GM21576 (cell line): ENCODE results near the gene DZIP1.

Experiments
- ATAC-seq: cut with Tn5 transposase; IDR thresholded peaks from one replicate; pipeline ENCODE4 v1.9.1; 2021; ENCODE audit warnings: mild to moderate bottlenecking, moderate library complexity; ENCODE audit not compliant: unreplicated experiment

DZIP1 gene

GRCh38 chr13:95643571-95643935 is 953 bp downstream of the DZIP1 start:
- ATAC-seq: no peak

- ATAC-seq: no peak
Measured at GRCh38 chr13:95642999-95643398, 1.5 kb downstream of the DZIP1 start.

- no peak for ATAC-seq
Measured at GRCh38 chr13:95642028-95642621, 2.4 kb downstream of the DZIP1 start.

- ATAC-seq: no peak
Measured at GRCh38 chr13:95641291-95642027, 3.0 kb downstream of the DZIP1 start.

- no peak for ATAC-seq
Measured at GRCh38 chr13:95636853-95637252, 7.7 kb downstream of the DZIP1 start.

- no peak for ATAC-seq
Measured at GRCh38 chr13:95630593-95630992, 13.9 kb downstream of the DZIP1 start.

GRCh38 chr13:95629071-95629470 is 15.4 kb downstream of the DZIP1 start:
- no peak for ATAC-seq

- no peak for ATAC-seq
Measured at GRCh38 chr13:95628488-95628887, 16.0 kb downstream of the DZIP1 start.

GRCh38 chr13:95627590-95627989 is 16.9 kb downstream of the DZIP1 start:
- no peak for ATAC-seq

- no peak for ATAC-seq
Measured at GRCh38 chr13:95626768-95627167, 17.7 kb downstream of the DZIP1 start.

GRCh38 chr13:95624020-95624419 is 20.5 kb downstream of the DZIP1 start:
- peak; percentile 72 for ATAC-seq

- ATAC-seq: no peak
Measured at GRCh38 chr13:95623141-95623540, 21.4 kb downstream of the DZIP1 start.

GRCh38 chr13:95620825-95621498 is 23.5 kb downstream of the DZIP1 start:
- ATAC-seq: no peak

- no peak for ATAC-seq
Measured at GRCh38 chr13:95620030-95620824, 24.3 kb downstream of the DZIP1 start.

- no peak for ATAC-seq
Measured at GRCh38 chr13:95615539-95615938, 29.0 kb downstream of the DZIP1 start.

- no peak for ATAC-seq
Measured at GRCh38 chr13:95614641-95615245, 29.8 kb downstream of the DZIP1 start.

- ATAC-seq: no peak
Measured at GRCh38 chr13:95608640-95609323, 35.7 kb downstream of the DZIP1 start.

- no peak for ATAC-seq
Measured at GRCh38 chr13:95607366-95607765, 37.1 kb downstream of the DZIP1 start.

GRCh38 chr13:95605448-95606125 is 38.9 kb downstream of the DZIP1 start:
- ATAC-seq: no peak

- ATAC-seq: no peak
Measured at GRCh38 chr13:95604556-95604915, 40.0 kb downstream of the DZIP1 start.
